Measurements from ENCODE around the gene THSD7B.

DNA sequence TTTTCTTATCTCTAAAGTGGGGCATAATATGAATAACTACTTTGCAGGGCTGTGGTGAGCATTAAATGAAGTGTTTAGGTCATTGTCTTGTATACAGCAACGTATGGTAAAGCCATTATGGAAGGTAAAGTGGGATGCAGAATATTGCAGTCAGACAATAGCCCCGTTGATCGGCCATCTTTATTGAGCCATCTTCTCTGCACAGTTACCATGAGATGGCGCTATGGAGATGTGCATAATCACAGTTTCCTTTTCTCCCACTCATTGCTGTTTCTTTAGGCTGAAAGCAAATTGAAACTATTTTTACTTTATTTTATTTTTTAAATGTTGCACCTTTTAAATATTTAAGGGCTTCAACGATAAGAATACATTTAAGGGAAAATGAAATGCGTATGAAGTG is 108.9 kb downstream of the THSD7B start:
- TF ChIP-seq TCF4 (CRISPR knock-in tag; IDR thresholded peaks at IDR 0.05; ENCODE audit: borderline replicate concordance), result no peak
- no peak for TF ChIP-seq ZNF70 (CRISPR knock-in tag; IDR thresholded peaks at IDR 0.05)
- TF ChIP-seq ZFP3 (CRISPR knock-in tag; IDR thresholded peaks at IDR 0.05), result no peak
- TF ChIP-seq, protein P1, sequence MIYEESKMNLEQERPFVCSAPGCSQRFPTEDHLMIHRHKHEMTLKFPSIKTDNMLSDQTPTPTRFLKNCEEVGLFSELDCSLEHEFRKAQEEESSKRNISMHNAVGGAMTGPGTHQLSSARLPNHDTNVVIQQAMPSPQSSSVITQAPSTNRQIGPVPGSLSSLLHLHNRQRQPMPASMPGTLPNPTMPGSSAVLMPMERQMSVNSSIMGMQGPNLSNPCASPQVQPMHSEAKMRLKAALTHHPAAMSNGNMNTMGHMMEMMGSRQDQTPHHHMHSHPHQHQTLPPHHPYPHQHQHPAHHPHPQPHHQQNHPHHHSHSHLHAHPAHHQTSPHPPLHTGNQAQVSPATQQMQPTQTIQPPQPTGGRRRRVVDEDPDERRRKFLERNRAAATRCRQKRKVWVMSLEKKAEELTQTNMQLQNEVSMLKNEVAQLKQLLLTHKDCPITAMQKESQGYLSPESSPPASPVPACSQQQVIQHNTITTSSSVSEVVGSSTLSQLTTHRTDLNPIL (CRISPR knock-in tag; IDR thresholded peaks at IDR 0.05; ENCODE audit: low read depth), result no peak
- TF ChIP-seq GLIS3 (CRISPR knock-in tag; IDR thresholded peaks at IDR 0.05), result no peak
- TF ChIP-seq, protein P2, sequence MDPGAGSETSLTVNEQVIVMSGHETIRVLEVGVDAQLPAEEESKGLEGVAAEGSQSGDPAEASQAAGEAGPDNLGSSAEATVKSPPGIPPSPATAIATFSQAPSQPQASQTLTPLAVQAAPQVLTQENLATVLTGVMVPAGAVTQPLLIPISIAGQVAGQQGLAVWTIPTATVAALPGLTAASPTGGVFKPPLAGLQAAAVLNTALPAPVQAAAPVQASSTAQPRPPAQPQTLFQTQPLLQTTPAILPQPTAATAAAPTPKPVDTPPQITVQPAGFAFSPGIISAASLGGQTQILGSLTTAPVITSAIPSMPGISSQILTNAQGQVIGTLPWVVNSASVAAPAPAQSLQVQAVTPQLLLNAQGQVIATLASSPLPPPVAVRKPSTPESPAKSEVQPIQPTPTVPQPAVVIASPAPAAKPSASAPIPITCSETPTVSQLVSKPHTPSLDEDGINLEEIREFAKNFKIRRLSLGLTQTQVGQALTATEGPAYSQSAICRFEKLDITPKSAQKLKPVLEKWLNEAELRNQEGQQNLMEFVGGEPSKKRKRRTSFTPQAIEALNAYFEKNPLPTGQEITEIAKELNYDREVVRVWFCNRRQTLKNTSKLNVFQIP (CRISPR knock-in tag; IDR thresholded peaks at IDR 0.05; ENCODE audit: borderline replicate concordance, low read depth), result no peak
- TF ChIP-seq ARNTL (CRISPR knock-in tag; IDR thresholded peaks at IDR 0.05; ENCODE audit: borderline replicate concordance, low read depth), result no peak
- no peak for TF ChIP-seq ZNF565 (CRISPR knock-in tag; conservative IDR thresholded peaks at IDR 0.05; ENCODE audit: low read depth)
- no peak for TF ChIP-seq RARB (CRISPR knock-in tag; IDR thresholded peaks at IDR 0.05)

All from SK-N-SH treated with all-trans-retinoic acid at 6 μM for 48 hours (cell line).